Activated CD8-positive, alpha-beta memory T cell treated with anti-CD3 and anti-CD28 coated beads, Interleukin-2, amount 50 U/mL, for 24 hours (primary cell): ENCODE data around the gene AURKA.

ENCODE experiments used
- DNase-seq: peaks from one replicate; pipeline ENCODE4 v3.0.0-alpha.2; 2020; ENCODE audit errors: extremely low read depth

AURKA gene

DNA sequence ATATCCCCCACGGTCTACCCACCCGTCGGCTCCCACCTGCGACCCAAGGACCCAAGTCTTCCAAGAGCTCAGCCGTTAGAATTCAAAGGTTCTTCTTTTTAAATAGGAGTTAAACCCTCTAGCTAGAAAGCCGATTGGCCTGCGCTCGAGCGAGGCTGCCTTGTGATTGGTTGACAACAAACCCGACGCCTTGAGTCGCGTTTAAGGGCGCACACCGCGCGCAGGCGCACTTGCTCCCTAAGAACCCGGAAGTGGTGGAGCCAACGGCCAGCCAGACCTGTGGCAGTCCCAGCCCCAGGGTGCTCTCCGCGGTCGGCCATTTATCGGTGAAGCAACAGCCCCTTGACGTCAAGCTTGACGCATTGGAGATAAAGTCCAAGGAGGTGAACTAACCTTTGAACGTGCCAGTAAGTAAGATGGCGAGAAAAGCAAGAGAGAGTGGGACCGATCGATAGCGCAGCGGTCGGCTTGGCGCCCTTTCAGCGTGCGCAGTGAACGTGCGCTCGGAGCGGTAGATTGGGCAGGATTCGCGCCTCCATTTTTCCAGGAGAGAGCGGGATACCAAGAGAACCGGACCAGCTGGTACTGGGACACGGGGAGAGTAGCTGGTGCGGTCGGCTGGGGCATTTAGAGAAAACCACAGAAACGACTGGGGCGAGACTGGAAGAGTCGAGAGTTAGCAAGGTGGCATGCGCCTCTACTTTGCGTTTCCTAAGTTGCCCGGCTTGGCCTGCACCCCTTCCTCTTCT is at the start of gene AURKA, which contains the start of gene CSTF1:
TSS of gene AURKA (minus strand) at position 84 of the 749 bp plus-strand sequence. CDS start 4,018 bp downstream, outside the sequence.
TSS of gene CSTF1 (plus strand) at position 514 of the 749 bp plus-strand sequence. CDS start 2,908 bp downstream, outside the sequence.
- peak; percentile 100 for DNase-seq

DNA sequence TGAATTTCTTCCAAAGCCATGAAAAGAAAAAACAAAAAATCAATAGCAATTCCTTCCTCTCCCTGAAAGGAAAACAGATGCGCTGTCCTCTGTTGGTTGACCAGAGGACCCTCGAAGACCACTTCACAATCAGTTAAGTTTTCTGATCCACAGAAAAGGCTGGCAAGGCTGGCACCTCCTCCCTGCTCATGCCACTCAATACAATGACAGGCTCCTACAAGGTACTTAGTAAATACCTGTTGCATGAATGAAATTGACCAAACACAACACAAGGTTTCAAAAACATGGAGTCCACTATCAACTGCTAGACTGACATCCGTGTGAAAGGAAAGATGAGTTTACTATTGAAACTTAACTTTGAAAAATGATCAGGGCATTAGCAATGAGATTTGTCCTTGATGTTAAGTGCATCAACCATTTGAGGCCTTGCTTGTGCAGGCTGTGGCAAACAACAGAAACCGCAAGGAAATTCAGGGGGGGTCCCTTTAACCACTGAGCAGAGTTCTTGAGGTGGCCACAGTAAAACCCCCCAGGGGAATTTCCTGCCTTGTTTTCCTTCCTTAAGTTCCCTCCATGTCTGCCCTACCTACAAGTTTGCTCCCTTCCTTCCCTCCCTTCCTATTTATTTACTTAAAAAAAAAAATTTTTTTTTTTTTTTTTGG is 48.5 kb upstream of the AURKA start:
- DNase-seq, result peak; percentile 51

DNA sequence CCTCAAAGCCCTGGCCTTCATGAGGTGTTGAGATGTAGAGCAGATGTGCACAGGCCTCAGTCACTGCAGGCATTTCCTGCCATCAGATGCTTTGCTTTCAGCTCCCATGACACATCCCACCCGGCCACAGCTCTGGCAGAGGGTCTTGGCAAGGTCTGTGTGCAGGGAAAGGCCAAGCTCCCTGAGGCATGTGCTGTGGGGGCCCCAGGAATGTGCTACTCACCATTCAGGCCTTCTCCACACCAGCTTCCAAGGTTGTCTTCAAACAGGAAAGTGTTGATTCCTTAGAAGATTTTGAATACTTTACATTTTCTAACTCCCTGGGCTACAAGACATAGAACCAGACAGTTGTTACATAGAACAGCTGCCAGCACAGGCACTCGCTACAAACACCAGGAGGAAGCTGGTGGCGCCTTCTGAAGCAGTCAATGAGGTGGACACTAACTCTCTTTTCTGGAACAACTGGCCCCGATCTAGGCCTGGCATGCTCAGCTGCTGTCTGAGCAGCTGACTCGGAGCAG is 47.8 kb upstream of the AURKA start:
- DNase-seq, result no peak

DNA sequence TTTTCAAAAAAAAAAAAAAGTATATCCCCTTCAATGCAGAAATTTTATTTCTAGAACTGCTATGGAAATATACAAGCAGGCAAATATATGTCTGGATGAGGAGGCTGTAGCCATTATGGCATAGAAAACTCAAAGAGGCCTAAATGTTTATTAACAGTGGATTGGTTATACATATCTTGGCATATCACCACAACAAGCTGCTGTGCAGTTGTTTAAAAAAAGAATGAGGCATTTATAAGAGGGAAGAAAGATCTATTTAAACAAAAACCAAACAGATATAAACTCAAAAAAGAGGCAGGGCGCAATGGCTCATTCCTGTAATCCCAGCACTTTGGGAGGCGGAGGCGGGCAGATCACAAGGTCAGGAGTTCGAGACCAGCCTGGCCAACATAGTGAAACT is 46.3 kb upstream of the AURKA start:
- DNase-seq, result no peak

DNA sequence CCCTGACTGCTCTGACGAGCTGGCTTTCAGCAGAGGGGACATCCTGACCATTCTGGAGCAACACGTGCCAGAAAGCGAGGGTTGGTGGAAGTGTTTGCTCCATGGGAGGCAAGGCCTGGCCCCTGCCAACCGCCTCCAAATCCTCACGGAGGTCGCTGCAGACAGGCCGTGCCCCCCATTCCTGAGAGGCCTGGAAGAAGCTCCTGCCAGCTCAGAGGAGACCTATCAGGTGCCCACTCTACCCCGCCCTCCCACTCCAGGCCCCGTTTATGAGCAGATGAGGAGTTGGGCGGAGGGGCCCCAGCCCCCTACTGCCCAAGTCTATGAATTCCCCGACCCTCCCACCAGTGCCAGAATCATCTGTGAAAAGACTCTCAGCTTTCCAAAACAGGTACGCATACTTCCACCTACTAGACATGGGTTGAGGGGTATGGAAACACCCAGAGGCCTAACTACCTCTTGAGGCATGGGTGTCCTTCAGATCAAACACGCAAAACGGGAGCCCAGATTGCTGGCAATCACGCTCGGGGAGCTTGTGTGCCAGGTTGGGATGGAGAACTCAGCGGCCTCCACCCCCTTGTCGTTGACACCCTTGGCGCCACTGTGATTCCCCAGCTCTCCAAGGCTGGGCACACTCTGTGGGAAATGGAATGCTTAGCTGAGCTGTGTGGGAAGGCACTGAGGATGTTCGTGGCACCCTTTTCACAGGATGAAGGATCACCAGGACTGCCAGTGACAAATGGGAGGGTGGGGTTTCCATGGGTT is 45.4 kb upstream of the AURKA start:
- DNase-seq, result no peak

DNA sequence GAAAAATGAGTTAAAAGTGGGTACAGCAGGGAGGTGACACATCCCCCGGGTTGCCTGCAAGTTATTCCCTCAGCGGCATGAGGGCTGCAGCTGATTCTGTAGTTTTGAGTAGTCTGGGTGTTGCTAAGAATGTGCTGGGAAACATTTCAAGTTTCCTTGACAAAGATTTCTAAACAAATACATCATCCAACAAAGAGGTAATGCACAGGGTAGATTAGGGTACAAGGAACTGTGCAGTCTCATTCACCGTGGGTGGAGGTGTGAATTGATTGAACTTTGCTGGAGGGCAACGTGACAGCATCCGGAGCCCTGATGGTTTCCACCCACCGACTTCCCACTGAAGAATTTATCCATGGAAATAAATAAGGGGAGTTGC is 41.9 kb upstream of the AURKA start:
- DNase-seq, result no peak

DNA sequence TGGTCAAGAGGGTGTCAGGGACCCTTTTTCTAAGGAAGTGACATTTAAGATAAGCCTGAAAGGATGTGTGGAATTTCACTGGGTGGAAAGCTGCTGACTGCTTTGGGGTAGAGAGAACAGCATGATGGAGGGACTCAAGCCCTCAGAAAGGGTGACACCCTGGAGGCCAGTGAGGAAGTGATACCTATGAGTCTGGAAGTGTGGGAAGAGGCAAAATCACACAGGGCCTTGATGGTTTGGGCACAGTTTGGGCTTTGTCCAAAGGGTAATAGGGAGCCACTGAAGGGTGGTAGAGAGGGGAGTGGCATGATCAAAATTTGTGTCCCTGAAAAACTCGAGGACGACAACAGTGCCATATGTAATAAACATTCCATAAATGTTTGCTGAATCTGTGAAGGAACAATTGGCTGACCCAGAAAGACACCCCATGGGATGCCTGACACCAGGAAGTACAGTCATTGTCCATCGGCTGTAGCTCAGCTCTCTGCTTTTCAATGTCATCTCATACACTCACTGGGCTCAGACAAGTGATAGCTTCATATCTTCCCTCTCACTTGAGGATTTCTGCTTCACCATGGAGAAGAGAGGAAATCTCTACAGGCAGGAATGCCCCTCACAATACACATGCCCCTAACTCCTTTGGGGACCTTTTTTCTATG is 41.3 kb upstream of the AURKA start:
- DNase-seq, result no peak

DNA sequence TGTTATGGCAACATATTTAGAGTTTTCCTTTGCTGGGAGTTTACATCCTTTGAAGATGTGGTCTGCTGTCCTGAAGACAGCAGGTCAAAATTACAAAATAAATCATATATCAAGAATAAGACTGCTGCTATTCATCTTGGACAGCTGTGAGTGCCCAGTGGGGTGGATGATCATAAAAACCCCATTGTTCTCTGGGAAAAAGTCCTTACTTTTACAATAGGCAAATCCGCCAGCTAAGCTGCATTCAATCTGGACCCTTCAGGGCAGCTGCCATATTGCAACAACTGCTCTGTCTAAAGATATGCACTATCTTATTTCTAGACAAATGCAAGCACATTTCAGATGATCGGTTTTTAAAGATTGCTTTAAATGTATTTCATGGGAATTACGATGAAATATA is 39.5 kb upstream of the AURKA start:
- DNase-seq, result no peak

DNA sequence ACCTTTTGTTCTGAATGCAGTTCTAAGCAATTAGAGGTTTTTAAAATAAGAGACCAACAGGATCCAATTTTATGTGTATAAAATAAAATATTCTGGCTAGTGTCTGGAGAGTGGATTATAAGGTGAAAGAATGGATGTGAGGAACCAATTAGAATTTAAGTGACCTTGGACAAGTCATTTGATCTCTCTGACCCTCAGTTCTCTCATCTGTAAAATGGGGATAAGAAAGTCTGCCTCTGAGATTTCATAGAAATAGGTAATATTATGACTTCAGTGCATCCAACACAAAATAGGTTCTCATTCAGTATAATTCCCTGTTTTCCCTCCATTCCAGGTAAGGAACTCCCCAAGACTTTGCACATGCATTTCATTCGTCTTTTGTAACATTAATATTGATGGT is 38.9 kb upstream of the AURKA start:
- no peak for DNase-seq

DNA sequence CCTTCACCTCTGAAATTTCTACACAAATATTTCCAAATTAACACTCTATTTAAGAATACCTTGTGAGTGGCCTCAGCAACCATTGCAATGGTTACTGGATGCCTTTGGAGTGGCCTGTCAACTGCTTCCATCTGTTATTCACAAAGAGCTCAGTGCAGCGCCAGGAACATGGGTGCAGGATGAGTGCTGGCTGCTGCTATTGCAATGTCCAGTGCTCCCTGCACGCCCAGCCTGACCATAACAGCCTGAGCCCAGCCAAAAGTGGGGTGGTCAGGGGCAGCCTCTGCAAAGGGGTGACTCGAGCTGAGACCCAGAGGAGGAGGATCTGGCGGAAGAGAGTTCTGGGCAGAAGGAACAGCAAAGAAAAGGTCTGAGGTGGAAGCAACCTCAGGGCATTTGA is 38.4 kb upstream of the AURKA start:
- no peak for DNase-seq

DNA sequence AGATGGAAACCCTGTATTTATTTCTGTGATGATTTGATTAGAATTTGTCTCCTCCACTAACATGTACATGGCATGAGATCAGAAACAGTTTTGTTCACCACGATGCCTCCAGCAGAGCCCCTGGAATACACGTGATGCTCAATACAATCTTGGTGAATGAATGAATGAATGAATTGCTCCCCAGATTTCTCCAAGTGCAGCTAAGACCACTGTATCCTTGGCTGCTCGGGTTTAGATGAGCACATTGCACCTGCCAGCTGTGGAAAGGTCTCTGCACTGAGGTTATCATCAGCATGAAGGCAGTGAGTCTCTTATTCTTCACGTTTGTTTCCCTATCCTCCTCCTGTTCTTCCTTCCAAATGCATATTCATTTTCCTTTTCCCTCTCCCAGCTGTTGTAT is 37.9 kb upstream of the AURKA start:
- no peak for DNase-seq

DNA sequence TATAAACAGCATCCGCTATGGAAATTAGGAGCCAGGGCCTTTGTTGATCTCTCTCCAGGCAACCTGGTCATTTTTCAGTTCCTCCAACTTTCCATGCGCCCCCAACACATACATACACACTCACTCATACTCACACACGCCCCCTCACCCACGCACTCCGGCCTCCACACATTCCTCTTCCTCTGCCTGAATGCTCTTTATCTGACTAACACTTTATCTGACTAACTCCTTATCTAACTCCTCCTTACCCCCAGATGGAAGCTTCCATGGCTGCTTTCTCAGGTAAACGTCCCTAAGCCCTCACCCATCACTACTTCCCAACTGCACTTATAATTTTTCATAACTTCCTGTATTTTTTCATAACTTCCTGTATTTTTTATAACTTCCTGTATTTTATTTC is 37.5 kb upstream of the AURKA start:
- no peak for DNase-seq

DNA sequence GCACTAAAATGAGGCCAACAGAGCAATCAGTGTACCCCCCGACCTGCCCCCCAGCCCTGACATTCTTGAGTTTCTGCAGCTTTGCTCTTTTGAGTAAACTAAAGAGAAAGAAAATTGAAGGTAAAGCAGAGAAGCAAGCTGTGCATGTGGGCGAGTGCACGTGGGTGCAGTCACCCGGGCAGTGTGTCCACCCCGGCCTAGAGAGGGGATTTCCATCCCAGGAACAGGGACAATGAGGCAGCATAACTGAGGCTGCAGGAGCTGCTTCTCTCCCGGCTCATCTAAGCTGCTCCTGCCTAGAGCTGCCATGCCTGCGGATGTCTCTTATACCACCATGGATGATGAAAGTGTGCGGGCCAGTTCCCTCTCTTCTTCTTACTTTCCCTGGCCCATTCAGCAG is 36.9 kb upstream of the AURKA start:
- no peak for DNase-seq

DNA sequence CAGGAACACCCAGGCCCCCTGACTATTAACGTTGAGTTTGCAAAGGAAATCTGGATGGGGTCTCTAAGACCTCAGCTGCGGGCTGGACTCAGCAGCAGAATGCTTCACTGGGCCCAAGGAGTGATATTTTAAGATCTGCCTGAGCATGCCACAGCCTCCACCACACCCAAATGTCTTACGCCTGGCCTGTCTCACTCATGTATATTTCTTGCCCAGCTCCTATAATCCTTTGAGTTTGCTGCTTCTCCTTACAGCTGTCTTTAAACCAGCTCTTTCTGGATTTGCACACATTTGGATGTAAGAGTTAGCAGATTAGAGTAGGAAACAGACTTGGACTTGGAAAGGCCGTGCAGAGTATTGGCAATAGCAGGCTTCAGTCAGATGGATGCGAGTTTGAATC is 36.4 kb upstream of the AURKA start:
- no peak for DNase-seq

DNA sequence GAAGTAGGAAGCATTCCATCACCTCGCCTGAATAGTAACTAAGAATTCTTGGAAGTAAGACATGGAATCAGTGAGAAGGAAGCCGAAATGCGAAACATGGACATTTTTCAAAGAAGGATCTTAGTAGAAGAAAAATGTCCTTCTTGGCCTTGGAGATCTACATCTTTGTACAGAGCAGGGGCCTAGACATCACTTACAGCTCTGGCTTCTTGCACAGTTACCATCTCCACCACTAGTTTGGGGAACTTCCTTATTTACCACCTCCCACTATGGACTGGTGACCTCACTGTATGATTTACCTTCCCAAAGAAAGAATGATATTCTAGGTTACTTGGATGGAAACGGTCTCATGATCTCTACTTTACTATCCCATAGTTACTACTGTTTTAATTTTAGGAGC is 35.8 kb upstream of the AURKA start:
- DNase-seq, result no peak

DNA sequence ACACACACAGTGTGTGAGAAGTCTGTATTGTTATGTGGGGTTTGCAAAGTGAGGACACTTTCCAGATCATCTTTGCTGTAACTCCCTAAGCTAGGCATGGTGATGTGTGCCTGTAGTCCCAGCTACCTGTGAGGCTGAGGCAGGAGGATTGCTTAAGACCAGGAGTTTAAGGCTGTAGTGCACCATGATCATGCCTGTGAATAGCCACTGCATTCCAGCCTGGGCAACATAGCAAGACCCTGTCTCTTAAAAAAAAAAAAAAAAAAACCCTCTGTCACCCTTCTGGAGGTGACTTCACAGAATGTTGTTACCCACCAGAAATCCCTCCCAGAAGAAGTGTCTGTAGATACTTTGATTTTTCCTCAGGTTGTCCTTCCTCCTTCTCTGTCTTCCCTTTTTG is 34.9 kb upstream of the AURKA start:
- DNase-seq, result no peak

DNA sequence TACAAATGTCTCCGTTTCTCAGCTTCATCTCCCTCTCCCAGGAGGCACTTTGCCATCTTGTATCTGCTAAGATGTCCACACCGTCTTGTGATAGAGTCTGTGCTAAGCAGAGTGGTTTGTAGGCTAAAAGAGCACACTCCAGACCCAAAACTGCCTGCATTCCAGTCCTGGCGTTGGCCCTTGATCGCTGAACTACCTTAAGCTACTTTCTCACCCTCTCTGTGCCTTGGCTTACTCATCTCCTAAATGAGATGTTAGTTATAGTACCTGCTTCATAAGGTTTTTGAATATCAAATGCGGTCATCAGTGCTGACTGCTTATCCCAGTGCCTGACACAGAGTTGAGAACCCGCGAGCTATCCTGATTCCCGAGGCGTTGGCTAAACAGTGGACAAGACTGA is 34.0 kb upstream of the AURKA start:
- no peak for DNase-seq

DNA sequence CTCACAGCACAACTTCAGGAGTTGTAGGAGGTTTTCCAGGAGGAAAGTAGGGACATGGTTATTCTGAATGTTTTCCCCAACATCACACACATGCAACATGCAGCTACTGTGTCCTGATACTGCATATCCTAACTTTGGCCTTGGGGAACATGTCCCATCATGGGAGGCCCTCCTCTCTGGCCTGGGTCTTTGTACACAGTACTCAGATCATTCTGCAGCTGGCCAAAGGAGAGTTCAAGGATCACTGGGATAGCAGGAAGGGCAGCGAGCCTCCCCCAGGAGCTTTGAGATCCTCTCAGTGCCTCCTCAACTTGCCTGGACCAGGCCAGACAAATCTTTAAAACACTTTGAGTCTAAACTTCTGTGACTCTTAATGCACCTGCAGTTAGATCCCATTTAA is 32.9 kb upstream of the AURKA start:
- DNase-seq, result no peak

DNA sequence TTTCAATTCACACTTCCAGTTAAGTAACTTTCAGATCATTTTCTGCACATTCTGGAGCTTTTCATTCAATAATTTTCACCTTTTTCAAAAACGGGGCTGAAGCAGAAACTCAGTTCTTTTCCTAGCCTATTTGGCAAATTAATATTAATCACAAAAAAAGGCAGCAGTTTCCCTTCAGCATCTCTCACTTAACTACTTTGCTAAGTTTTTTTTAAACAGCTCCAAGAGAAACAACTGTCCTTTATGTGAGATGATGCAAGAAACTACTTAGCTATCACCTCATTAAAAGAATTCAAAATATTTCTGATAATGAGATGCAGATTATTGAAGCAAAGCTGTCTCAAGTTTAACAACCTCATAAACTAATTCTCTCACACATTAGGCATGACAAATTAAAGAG is 31.9 kb upstream of the AURKA start:
- no peak for DNase-seq

DNA sequence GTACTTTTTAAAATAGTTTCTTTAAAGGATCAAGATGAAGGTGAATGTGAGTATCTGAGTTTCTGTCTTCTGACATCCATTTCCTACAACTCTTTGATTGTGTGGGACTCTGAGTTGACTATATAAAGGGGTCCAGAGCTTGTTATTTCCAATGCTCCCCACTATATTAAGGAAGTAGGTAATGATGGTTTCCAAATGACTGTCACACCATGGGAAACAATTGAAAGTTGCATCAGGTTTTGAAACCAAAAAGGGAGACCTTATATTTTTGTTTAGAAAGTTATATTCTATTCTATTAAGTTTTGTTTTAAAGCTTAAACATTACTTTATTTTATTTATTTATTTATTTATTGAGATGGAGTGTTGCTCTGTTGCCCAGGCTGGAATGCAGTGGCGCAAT is 31.2 kb upstream of the AURKA start:
- no peak for DNase-seq

DNA sequence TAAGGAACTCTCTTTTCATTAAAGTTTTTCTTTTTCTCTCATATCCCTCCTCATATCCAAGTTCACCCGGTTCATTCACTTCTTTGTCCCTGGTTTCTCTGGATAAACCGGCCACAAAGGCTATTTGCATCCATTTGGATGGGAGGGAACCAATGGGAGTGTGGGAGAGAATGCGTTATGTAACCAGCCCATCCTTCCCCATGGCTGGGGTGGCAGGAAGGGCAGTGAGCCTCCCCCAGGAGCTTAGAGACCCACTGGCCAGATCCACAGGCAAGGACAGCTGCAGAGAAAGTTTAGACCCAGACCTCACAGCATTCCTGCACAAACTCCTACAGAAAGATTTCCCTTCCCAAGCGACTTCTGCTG is 30.8 kb upstream of the AURKA start:
- no peak for DNase-seq
